ENCODE measurements around the gene PTGES. TPM values are rescaled to one million over a fixed set of nuclear protein-coding genes. Genes with fewer than 3 reads are reported as not detected.
"Not testable (repeated sequence)": the region's sequence is repeated elsewhere in the genome, so short reads cannot be mapped to it uniquely, and the experiment has no call there.

The PTGES gene
- total and polyA plus RNA-seq, 2 experiments from 2014 or later: 2.8 to 3.6 TPM

GRCh38 chr9:129776096-129776495 is 23.3 kb upstream of the PTGES start:
- not testable (repeated sequence) for H3K9me3 Mint-ChIP-seq; H3K79me2 ChIP-seq (replicated peaks; ENCODE audit: insufficient read depth); H3K27ac ChIP-seq (ENCODE audit: low read depth); H2AFZ ChIP-seq; DNase-seq (ENCODE audit: low spot score); H3K4me3 Mint-ChIP-seq; ATAC-seq; H3K36me3 Mint-ChIP-seq (ENCODE audit: low read depth); H3K27ac Mint-ChIP-seq; H4K20me1 ChIP-seq (replicated peaks; ENCODE audit: insufficient read depth); H3F3A ChIP-seq (replicated peaks; ENCODE audit: low read depth); H3K4me1 ChIP-seq (ENCODE audit: insufficient read depth); H3K27me3 ChIP-seq (ENCODE audit: insufficient read depth); H3K4me3 ChIP-seq; H3K9me2 ChIP-seq (ENCODE audit: insufficient read depth); H3K4me1 Mint-ChIP-seq; H3K4me2 ChIP-seq; H3K36me3 ChIP-seq (ENCODE audit: insufficient read depth)
- peaks cover 13% of the 10 kb centered on the region for H3K27me3 Mint-ChIP-seq (ENCODE audit: insufficient read depth, low read depth, poor library complexity)

GRCh38 chr9:129775448-129775798 is 22.6 kb upstream of the PTGES start:
- Mint-ChIP-seq H3K27ac (no peak overlapping the region), H3K4me1 (peaks cover 6% of the 10 kb centered on the region)
- TF ChIP-seq EZH2phosphoT487 (IDR thresholded peaks at IDR 0.05; ENCODE audit: unreplicated experiment): no peak
- TF ChIP-seq EZH2 (IDR thresholded peaks at IDR 0.05; ENCODE audit: low read depth, unreplicated experiment): no peak
- no peak for TF ChIP-seq ZNF114 (CRISPR knock-in tag; IDR thresholded peaks at IDR 0.05)
- no peak for TF ChIP-seq POLR2AphosphoS5 (IDR thresholded peaks at IDR 0.05; ENCODE audit: low read depth)
- no peak for TF ChIP-seq JUNB (IDR thresholded peaks at IDR 0.05; ENCODE audit: unreplicated experiment)
- TF ChIP-seq REST (IDR thresholded peaks at IDR 0.05; ENCODE audit: unreplicated experiment): no peak
- no peak for TF ChIP-seq CTCF (conservative IDR thresholded peaks at IDR 0.05; ENCODE audit: low read depth in 2 of 2)
- no peak for TF ChIP-seq CREB1 (CRISPR knock-in tag; IDR thresholded peaks at IDR 0.05; ENCODE audit: low read depth)

More at GRCh38 chr9:129775448-129775798, 22.6 kb upstream of the PTGES start:
- Histone ChIP-seq H3K36me3 (ENCODE audit: insufficient read depth) (no peaks in the 10 kb centered on the region), H4K20me1 (replicated peaks; ENCODE audit: insufficient read depth) (no peaks in the 10 kb centered on the region), H2AFZ (no peak overlapping the region), H3F3A (replicated peaks; ENCODE audit: low read depth) (no peaks in the 10 kb centered on the region), H3K4me3 (no peak overlapping the region), H3K4me1 (ENCODE audit: insufficient read depth) (peaks cover 2% of the 10 kb centered on the region; the same call in 1 of the 2 replicates), H3K4me2 (no peak overlapping the region), H3K79me2 (replicated peaks; ENCODE audit: insufficient read depth) (no peaks in the 10 kb centered on the region), H3K27me3 (ENCODE audit: insufficient read depth) (no peaks in the 10 kb centered on the region), H3K9me2 (ENCODE audit: insufficient read depth) (no peaks in the 10 kb centered on the region), H3K27ac (ENCODE audit: low read depth) (no peak overlapping the region)
- peaks cover 9% of the 10 kb centered on the region for H3K27me3 Mint-ChIP-seq (ENCODE audit: insufficient read depth, low read depth, poor library complexity)
- DNase-seq (ENCODE audit: low spot score) (no peak), ATAC-seq (no peak)
- no peaks in the 10 kb centered on the region; the same call in 2 of the 3 replicates for H3K9me3 Mint-ChIP-seq
- no peaks in the 10 kb centered on the region for H3K36me3 Mint-ChIP-seq (ENCODE audit: low read depth)
- H3K4me3 Mint-ChIP-seq: no peak overlapping the region

Measured in GM23338 (cell line).